Neural progenitor cell (in vitro differentiated cells): ENCODE data around the gene CLMP. TPM values are rescaled to one million over a fixed set of nuclear protein-coding genes. Genes with fewer than 3 reads are reported as not detected.
A peak's percentile ranks its signal among the peaks of the same experiment; 100 is the strongest.

Experiments
- DNase-seq: peaks from one replicate; pipeline ENCODE4 v3.0.0-alpha.2; 2016; ENCODE audit warnings: low spot score
- H2AFZ ChIP-seq: fragments of 200-600 bp; sonication (generic); replicated peaks from 2 replicates; pipeline ENCODE4 v1.6.1; 2016; ENCODE audit warnings: antibody characterized with exemption
- H3F3A ChIP-seq: fragments of 200-600 bp; sonication (generic); 2 replicates; pipeline ENCODE4 v1.6.1; 2016; ENCODE audit warnings: antibody characterized with exemption, low read depth
- H3K27ac ChIP-seq: fragments of 200-600 bp; sonication (generic); 2 replicates; pipeline ENCODE4 v1.5.1; 2016; ENCODE audit warnings: mild to moderate bottlenecking
- H3K27me3 ChIP-seq: fragments of 200-600 bp; sonication (generic); 2 replicates; pipeline ENCODE4 v1.6.1; 2016; ENCODE audit warnings: mild to moderate bottlenecking, moderate library complexity
- H3K36me3 ChIP-seq: fragments of 200-600 bp; sonication (generic); 2 replicates; pipeline ENCODE4 v1.5.1; 2016
- H3K4me1 ChIP-seq: fragments of 200-600 bp; sonication (generic); 2 replicates; pipeline ENCODE4 v1.6.1; 2016; ENCODE audit warnings: mixed run types
- H3K4me2 ChIP-seq: fragments of 200-600 bp; sonication (generic); 2 replicates; pipeline ENCODE4 v1.6.1; 2016
- H3K4me3 ChIP-seq: fragments of 200-600 bp; sonication (generic); 2 replicates; pipeline ENCODE4 v1.5.1; 2016
- H3K79me2 ChIP-seq: fragments of 200-600 bp; sonication (generic); 2 replicates; pipeline ENCODE4 v1.6.1; 2016; ENCODE audit warnings: low read depth
- H3K9ac ChIP-seq: fragments of 200-600 bp; sonication (generic); 2 replicates; pipeline ENCODE4 v1.6.1; 2016
- H3K9me3 ChIP-seq: fragments of 200-600 bp; sonication (generic); 2 replicates; pipeline ENCODE4 v1.5.1; 2016; ENCODE audit warnings: low read depth
- H4K20me1 ChIP-seq: fragments of 200-600 bp; sonication (generic); 2 replicates; pipeline ENCODE4 v1.6.1; 2016; ENCODE audit warnings: low read depth
- H3K27ac Mint-ChIP-seq: 3 replicates; pipeline ENCODE4 v1.8.0; 2021; ENCODE audit warnings: mixed read lengths
- H3K27me3 Mint-ChIP-seq: 2 replicates; pipeline ENCODE4 v1.8.0; 2022; ENCODE audit warnings: low read depth, mild to moderate bottlenecking, inconsistent platforms, moderate library complexity, mixed read lengths; ENCODE audit not compliant: insufficient read depth
- H3K36me3 Mint-ChIP-seq: 3 replicates; pipeline ENCODE4 v1.8.0; 2021; ENCODE audit warnings: mixed read lengths
- H3K4me1 Mint-ChIP-seq: 3 replicates; pipeline ENCODE4 v1.8.0; 2021; ENCODE audit warnings: mixed read lengths
- H3K4me3 Mint-ChIP-seq: 3 replicates; pipeline ENCODE4 v1.8.0; 2021; ENCODE audit warnings: mild to moderate bottlenecking, moderate library complexity, mixed read lengths
- H3K9me3 Mint-ChIP-seq: 3 replicates; pipeline ENCODE4 v1.8.0; 2020; ENCODE audit warnings: mixed read lengths
- EZH2 ChIP-seq: fragments of 200-600 bp; sonication (generic); IDR thresholded peaks from 2 replicates; pipeline ENCODE4 v1.6.1; 2017; ENCODE audit warnings: antibody characterized with exemption, mild to moderate bottlenecking, moderate library complexity
- EZH2phosphoT487 ChIP-seq: fragments of 200-600 bp; sonication (generic); IDR thresholded peaks from 2 replicates; pipeline ENCODE4 v1.6.1; 2017; ENCODE audit warnings: antibody characterized with exemption
- total RNA-seq: library from RNA; depleted of rRNA; stranded (reverse); fragments of >200 nt; gene quantifications from 2 replicates; pipeline ENCODE4 v1.2.3, GENCODE V29; 2015; ENCODE audit warnings: low replicate concordance
- TF ChIP-seq, protein P1 (sequence below): fragments of 200-600 bp; sonication (generic); IDR thresholded peaks from 2 replicates; pipeline ENCODE4 v1.5.1; 2017; ENCODE audit warnings: antibody characterized with exemption, mild to moderate bottlenecking

Gene CLMP
- total RNA-seq, 1 donor from 2014 or later: 10.7 TPM

DNA sequence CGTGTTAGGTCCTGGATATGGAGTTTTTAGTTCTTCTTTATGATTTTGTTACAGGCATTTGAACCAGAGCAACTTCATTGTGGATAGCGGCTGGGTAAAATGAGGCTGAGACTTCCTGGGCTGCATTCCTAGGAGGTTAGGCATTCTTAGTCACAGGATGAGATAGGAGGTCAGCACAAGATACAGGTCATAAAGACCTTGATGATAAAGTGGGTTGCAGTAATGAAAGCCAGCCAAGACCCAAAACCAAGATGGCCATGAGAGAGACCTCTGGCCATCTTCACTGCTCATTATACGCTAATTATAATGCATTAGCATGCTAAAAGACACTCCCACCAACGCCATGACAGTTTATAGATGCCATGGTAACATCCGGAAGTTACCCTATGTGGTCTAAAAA, 23.4 kb upstream of the CLMP start:
- H3K4me2 ChIP-seq: no peak overlapping the region
- H3K27me3 ChIP-seq: no peaks in the 10 kb centered on the region
- H3K9ac ChIP-seq: no peak overlapping the region
- peaks cover 21% of the 10 kb centered on the region for H3K4me1 Mint-ChIP-seq
- peaks cover 2% of the 10 kb centered on the region for H3K36me3 Mint-ChIP-seq
- no peaks in the 10 kb centered on the region for H4K20me1 ChIP-seq
- no peaks in the 10 kb centered on the region for H3K9me3 ChIP-seq
- peaks cover 4% of the 10 kb centered on the region for H3F3A ChIP-seq
- H3K79me2 ChIP-seq: no peaks in the 10 kb centered on the region
- DNase-seq: no peak
- H3K27ac Mint-ChIP-seq: no peak overlapping the region
- no peak overlapping the region for H3K4me3 Mint-ChIP-seq
- H3K27me3 Mint-ChIP-seq: no peaks in the 10 kb centered on the region
- H3K27ac ChIP-seq: no peak overlapping the region
- H3K4me3 ChIP-seq: no peak overlapping the region
- peak overlapping the region; percentile 14 for H2AFZ ChIP-seq
- no peaks in the 10 kb centered on the region for H3K36me3 ChIP-seq
- TF ChIP-seq, protein P1, sequence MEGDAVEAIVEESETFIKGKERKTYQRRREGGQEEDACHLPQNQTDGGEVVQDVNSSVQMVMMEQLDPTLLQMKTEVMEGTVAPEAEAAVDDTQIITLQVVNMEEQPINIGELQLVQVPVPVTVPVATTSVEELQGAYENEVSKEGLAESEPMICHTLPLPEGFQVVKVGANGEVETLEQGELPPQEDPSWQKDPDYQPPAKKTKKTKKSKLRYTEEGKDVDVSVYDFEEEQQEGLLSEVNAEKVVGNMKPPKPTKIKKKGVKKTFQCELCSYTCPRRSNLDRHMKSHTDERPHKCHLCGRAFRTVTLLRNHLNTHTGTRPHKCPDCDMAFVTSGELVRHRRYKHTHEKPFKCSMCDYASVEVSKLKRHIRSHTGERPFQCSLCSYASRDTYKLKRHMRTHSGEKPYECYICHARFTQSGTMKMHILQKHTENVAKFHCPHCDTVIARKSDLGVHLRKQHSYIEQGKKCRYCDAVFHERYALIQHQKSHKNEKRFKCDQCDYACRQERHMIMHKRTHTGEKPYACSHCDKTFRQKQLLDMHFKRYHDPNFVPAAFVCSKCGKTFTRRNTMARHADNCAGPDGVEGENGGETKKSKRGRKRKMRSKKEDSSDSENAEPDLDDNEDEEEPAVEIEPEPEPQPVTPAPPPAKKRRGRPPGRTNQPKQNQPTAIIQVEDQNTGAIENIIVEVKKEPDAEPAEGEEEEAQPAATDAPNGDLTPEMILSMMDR: no peak
- peaks cover 7% of the 10 kb centered on the region for H3K9me3 Mint-ChIP-seq
- peaks cover 8% of the 10 kb centered on the region for H3K4me1 ChIP-seq

- H4K20me1 ChIP-seq: no peaks in the 10 kb centered on the region
- no peak overlapping the region for H3K4me3 ChIP-seq
- no peaks in the 10 kb centered on the region for H3K9me3 ChIP-seq
- no peak overlapping the region for H3K4me2 ChIP-seq
- H3K9ac ChIP-seq: no peak overlapping the region
- Mint-ChIP-seq H3K9me3 (peaks cover 7% of the 10 kb centered on the region), H3K4me1 (peaks cover 21% of the 10 kb centered on the region), H3K36me3 (peaks cover 2% of the 10 kb centered on the region), H3K4me3 (no peak overlapping the region), H3K27me3 (no peaks in the 10 kb centered on the region), H3K27ac (no peak overlapping the region)
- H2AFZ ChIP-seq: peak overlapping the region; percentile 14
- no peak overlapping the region for H3K27ac ChIP-seq
- H3K4me1 ChIP-seq: peaks cover 8% of the 10 kb centered on the region
- H3K79me2 ChIP-seq: no peaks in the 10 kb centered on the region
- H3K27me3 ChIP-seq: no peaks in the 10 kb centered on the region
- no peak for TF ChIP-seq EZH2phosphoT487
- no peak for TF ChIP-seq EZH2
- TF ChIP-seq, protein P1: no peak
- H3K36me3 ChIP-seq: no peaks in the 10 kb centered on the region
- no peak for DNase-seq
- H3F3A ChIP-seq: peaks cover 4% of the 10 kb centered on the region
Measured at GRCh38 chr11:123217897-123218296, 22.8 kb upstream of the CLMP start.

DNA sequence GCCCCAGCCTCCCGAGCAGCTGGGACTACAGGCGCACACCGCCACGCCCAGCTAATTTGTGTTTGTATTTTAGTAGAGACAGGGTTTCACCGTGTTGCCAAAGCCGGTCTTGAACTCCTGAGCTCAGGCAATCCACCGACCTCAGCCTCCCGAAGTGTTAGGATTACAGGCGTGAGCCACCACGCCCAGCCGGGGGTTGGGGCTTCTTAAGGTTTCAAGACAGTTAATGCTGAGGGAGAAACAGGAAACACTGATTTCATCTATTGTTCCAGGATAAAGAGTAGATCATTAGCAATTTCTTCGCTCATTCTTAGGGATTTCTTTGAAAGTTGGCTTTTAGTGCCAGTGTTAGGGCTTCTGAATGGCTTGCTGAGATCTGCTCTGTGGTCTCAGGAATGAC, 21.2 kb upstream of the CLMP start:
- H2AFZ ChIP-seq: no peak overlapping the region
- DNase-seq: no peak
- TF ChIP-seq, protein P1: no peak
- no peak for TF ChIP-seq EZH2
- TF ChIP-seq EZH2phosphoT487: no peak
- H3K27ac ChIP-seq: no peak overlapping the region
- Mint-ChIP-seq H3K4me1 (peaks cover 33% of the 10 kb centered on the region), H3K9me3 (peaks cover 4% of the 10 kb centered on the region), H3K27me3 (no peaks in the 10 kb centered on the region), H3K4me3 (no peak overlapping the region), H3K36me3 (peaks cover 2% of the 10 kb centered on the region), H3K27ac (no peak overlapping the region)
- no peak overlapping the region for H3K4me3 ChIP-seq
- H3K36me3 ChIP-seq: no peaks in the 10 kb centered on the region
- H3K27me3 ChIP-seq: no peaks in the 10 kb centered on the region
- H4K20me1 ChIP-seq: no peaks in the 10 kb centered on the region
- no peak overlapping the region for H3K9ac ChIP-seq
- no peak overlapping the region for H3K4me2 ChIP-seq
- peaks cover 11% of the 10 kb centered on the region for H3K4me1 ChIP-seq
- no peaks in the 10 kb centered on the region for H3K79me2 ChIP-seq
- peaks cover 4% of the 10 kb centered on the region for H3F3A ChIP-seq
- H3K9me3 ChIP-seq: no peaks in the 10 kb centered on the region

- H3K4me3 Mint-ChIP-seq: no peak overlapping the region
- H3K4me3 ChIP-seq: no peak overlapping the region
Measured at GRCh38 chr11:123214940-123215339, 19.9 kb upstream of the CLMP start.

More at GRCh38 chr11:123214940-123215339, 19.9 kb upstream of the CLMP start:
- H3K4me2 ChIP-seq: no peak overlapping the region
- H3F3A ChIP-seq: peaks cover 4% of the 10 kb centered on the region
- H3K36me3 ChIP-seq: no peaks in the 10 kb centered on the region
- peaks cover 42% of the 10 kb centered on the region for H3K4me1 Mint-ChIP-seq
- H3K27me3 ChIP-seq: no peaks in the 10 kb centered on the region
- H3K27me3 Mint-ChIP-seq: peaks cover 2% of the 10 kb centered on the region
- H3K9me3 ChIP-seq: no peaks in the 10 kb centered on the region
- no peak overlapping the region for H2AFZ ChIP-seq
- no peak overlapping the region for H3K27ac ChIP-seq
- no peaks in the 10 kb centered on the region for H4K20me1 ChIP-seq
- H3K27ac Mint-ChIP-seq: no peak overlapping the region
- peaks cover 14% of the 10 kb centered on the region for H3K4me1 ChIP-seq
- TF ChIP-seq EZH2phosphoT487 (no peak), EZH2 (no peak)
- TF ChIP-seq, protein P1: no peak
- peaks cover 2% of the 10 kb centered on the region for H3K36me3 Mint-ChIP-seq
- peaks cover 4% of the 10 kb centered on the region for H3K9me3 Mint-ChIP-seq
- no peaks in the 10 kb centered on the region for H3K79me2 ChIP-seq
- no peak overlapping the region for H3K9ac ChIP-seq
- DNase-seq: no peak
